Stimulated activated CD4-positive, alpha-beta T cell treated with anti-CD3 and anti-CD28 coated beads, TNF-alpha, amount 100 ng/mL, for 24 hours (primary cell): ENCODE measurements around the gene TMSB10.
"Not testable (repeated sequence)": the region's sequence is repeated elsewhere in the genome, so short reads cannot be mapped to it uniquely, and the experiment has no call there.

Source experiments
- DNase-seq, 3 experiments: peaks; one replicate each; pipeline ENCODE4 v3.0.0-alpha.2; 2020; ENCODE audit warnings: low read depth in 3 of 3

TMSB10 gene

DNA sequence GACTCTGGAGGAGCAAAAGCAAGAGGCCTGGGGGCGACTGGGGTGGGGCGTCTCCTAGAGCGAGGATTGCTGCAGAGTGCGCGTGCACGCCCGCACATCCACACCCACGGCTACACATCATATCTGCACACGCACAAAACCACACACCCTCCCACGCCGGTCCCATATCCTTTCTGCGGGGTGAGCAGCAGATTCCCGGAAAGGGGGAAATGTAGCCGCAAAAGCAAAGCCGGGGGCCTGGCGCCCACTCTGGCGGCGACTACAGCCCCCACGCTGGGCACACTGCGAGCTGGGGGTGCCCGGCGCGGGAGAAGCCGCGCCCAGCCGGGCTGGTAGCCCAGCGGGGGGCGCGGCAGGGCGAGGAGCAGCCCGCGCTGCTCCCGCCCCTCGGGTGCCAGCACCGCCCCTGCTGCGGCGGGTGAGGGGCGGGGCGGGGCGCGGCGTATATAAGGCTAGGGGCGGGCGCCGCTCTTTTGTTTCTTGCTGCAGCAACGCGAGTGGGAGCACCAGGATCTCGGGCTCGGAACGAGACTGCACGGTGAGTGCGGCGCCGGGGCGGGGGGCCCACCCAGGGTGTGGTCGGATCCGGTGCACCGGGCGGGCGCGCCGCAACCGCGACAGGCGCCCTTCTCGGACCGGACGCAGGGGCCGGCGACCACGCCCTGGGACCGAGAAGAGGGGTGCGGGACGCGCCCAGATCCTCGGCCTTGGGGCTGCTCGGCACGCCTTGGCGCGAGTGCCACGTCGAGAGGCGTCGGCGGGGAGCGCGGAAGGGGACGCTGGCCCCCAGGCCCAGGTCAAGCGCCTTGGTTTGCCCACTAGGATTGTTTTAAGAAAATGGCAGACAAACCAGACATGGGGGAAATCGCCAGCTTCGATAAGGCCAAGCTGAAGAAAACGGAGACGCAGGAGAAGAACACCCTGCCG lies at the start of gene TMSB10:
Gene TMSB10, plus strand, starts transcription at position 476 of the 927 bp plus-strand sequence.
- DNase-seq, result peak; percentile 74 to 82 (median 76)

DNA sequence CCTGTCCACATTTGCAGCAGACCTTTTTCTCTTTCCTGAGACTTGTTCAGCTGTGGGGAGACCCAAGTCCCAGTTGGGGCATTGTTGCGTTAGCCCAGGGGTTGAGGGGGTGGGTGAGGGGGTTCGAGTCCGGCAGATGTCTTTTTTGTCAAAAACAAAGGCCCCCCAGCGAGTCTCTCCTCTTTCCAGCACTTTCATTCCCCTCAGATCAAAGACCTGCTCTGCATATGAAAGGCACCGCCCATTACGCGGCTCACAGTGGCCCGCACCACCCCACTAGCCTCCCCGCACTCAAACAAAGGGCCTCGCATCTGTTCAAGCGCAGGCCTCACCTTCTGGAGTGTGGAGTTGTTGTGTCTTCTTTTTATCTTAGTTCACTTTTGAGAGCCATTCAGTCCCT lies 49.7 kb upstream of the TMSB10 start:
- DNase-seq, result no peak

DNA sequence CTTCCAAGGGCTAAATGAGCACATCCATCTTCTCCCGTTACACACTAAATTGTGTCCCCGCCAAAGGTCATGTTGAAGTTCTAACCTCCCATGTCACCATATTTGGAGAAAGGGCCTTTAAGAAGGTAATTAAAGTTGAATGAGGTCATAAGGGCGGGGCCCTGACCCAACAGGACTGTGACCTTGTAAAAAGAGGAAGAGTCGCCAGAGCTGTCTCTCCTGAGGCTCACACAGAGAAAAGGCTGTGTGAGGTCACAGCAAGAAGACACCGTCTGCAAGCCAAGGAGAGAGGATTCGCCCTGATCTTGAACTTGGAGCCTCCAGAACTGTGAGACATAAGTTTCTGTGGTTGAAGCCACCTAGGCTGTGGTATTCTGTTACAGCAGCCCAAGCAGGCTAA lies 48.7 kb upstream of the TMSB10 start:
- DNase-seq, result no peak

DNA sequence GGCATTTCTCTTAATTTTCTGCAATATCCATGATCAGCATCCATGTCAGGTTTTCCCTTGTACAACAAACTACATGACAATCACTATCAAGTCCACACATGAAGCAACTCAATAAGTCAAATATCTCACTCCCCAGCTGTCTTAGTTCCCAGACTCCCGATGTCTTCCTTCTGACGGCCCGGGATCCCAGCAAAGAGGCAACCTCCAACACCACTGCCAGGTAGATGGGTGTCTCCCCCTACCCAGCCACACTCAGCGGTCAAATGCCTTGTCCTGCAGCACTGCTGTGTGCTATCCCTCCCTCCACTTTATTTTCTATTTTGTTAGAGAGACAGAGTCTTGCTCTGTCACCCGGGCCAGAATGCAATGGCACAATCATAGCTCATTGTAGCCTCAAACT lies 47.9 kb upstream of the TMSB10 start:
- no peak for DNase-seq

DNA sequence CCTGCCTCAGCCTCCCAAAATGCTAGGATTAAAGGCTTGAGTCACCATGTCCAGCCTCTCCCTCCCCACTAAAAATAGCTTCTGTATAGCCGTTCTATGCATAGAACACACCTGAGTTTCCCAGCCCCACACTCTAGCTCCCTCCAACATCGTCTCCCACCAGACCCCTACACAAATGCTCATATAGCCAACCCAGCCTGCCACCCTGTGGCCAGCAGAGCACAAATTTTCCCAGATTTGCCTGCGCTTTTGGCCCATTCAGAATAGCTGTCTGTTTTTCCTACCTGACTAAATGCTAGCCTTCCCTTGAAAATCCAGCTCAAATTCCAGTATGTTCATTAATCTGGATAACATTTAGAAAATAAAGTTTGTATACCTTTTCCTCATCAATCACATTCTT lies 47.3 kb upstream of the TMSB10 start:
- no peak for DNase-seq

DNA sequence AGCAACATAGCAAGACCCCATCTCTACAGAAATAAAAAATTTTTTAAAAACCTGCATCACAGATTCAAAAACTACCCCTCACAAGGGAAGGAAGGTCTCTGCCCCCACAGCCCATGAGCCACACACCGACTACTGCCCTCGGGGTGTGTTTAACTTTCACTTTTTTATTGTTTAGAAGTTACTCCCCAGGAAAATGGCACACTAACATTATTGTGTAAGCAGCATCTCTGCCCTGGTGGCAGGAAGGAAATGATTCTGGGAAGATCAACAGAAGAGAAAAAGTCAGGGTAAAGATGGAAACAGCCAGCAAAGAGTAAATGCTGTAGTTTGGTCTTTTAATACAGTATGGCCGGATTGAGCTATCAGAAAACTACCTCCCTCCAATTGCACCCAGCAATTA lies 46.5 kb upstream of the TMSB10 start:
- no peak for DNase-seq

DNA sequence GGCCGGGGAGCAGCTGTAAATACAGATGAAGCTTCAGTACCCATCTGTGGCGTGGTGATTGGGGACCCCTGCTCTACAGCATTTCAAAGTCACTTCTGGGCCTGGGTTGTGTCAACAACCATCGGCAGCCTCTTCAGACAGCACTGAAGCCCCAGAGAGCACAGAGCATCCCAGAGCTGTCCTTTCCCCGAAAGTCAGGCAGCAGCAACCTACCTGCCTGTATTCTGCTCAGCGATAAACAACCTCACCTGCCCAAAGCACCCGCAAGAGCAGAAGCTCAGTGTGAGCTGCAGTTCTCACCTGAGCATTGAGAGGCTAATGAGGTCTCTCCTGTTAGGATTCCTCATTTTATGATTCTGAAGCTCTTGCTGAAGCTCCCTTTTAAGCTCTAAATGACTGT lies 43.9 kb upstream of the TMSB10 start:
- no peak for DNase-seq

DNA sequence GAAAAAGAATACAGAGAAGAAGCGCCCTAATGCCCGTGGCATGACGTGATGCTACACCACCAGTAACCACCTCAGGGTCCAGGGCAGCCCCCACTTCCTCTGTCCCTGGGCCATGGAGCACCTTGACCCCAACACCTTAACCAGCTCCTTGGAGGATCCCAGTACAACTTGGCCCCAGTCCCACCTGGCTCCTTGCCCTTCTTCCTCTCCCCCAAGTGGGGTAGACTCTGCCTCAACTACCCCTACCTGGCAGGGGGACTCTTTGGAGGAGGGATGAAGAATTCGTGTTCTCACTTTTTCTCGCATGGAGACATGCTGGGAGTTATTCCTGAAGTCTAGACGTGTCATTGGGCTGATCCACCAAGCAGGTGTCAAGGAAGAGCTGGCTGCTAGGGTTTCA lies 43.5 kb upstream of the TMSB10 start:
- DNase-seq, result no peak

DNA sequence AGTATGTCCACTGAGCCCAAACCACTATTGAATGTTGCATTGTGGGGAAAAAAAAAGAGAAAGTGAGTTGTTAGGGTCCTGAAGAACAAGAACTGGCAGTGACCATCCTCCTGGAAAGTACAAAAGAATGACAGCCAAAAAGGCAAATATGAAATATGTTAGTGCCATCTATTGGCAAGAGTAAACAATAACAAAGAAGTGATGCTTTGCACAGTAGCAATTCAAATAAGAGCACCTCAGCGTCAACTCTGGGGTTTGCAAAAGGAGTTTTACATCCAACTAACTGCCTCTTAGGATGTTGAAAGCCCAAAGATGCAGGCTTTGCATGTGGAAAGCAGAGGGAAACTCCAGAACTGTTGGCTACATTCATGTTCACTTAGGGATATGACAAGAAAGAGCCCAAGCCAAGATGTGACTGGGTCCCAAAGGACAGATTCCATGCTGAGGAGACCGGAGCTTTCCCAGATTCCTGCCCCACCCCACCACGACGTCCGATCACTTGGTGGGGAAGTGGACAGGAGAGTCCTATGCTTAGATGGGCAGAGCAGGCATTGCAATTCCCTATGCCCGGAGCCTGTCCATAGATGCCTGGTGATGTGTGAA lies 40.2 kb upstream of the TMSB10 start:
- DNase-seq, result no peak

DNA sequence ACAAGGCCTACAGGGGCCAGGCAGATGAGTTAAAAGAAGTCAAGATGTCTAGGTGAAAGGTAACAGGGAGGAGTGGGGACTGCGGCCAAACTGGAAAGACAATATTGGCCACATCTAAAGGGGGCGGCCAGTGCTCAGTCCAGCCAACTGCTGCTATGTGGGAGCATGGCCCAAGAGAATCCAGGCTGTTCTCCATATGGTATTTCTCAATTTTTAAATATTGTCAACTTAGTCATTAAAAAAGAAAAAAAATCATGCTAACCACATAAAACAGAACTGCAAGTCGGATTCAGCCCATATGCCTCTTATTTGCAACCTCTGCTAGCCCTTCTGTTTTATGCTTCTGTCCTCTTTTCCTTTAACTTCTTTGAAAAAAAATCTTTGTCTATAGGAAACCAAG lies 39.3 kb upstream of the TMSB10 start:
- no peak for DNase-seq

DNA sequence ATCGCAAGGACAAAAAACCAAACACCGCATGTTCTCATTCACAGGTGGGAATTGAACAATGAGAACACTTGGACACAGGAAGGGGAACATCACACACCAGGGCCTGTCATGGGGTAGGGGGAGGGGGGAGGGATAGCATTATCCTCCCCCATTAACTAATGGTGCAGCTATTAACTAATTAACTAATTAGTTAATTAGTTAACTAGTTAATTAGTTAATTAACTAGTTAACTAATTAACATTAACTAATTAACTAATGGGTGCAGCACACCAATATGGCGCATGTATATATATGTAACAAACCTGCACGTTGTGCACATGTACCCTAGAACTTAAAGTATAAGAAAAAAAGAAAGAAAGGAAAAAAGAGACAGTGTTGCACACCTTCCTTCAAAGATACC lies 37.1 kb upstream of the TMSB10 start:
- DNase-seq, result not testable (repeated sequence)

DNA sequence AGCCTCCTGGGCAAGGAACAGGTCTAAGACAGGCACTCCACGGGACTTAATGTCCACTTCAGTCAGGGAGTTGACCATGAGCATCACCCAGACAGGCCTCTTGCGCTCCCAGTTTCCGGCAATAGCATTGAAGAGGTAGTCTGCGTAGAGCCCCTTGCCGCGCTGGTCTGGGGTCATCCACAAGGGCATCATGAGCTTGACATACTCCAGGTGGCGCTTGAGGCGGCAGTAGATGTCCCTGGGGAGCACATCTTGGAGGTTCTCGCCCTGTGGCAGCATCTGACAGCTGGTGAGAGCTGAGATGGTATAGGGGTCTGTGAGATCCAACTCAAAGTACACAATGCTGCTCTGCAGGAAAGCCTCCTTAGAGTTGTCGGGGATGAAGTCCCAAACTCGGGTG lies 35.1 kb upstream of the TMSB10 start:
- DNase-seq, result no peak

DNA sequence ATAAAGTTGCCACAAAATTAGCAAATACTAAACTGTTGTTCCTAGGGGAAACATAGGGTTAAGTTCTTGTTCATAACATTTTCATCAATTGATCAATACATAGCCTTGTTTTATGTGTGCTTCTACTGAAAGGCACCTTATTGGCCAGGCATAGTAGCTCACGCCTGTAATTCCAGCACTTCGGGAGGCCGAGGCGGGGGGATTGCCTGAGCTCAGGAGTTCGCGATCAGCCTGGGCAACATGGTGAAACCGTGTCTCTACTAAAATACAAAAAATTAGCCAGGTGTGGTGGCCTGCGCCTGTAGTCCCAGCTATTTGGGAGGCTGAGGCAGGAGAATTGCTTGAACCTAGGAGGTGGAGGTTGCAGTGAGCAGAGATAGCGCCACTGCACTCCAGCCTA lies 32.8 kb upstream of the TMSB10 start:
- not testable (repeated sequence) for DNase-seq

DNA sequence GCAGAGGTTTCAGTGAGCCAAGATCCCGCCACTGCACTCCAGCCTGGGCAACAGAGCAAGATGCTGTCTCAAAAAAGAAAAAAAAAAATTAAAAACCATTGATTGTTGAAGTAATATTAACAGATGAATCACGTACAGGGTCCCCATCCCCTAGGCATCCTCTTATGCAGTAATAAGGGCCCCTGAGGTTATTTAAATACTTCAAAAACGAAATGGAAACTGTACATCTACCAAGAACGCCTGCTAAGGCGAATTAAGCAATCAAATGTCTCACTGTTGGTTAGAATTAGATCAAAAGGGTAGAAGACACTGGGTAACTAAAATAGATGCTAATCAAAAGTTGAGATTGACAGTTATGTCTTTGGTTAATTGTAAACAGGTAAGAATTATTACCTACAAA lies 32.1 kb upstream of the TMSB10 start:
- no peak for DNase-seq

DNA sequence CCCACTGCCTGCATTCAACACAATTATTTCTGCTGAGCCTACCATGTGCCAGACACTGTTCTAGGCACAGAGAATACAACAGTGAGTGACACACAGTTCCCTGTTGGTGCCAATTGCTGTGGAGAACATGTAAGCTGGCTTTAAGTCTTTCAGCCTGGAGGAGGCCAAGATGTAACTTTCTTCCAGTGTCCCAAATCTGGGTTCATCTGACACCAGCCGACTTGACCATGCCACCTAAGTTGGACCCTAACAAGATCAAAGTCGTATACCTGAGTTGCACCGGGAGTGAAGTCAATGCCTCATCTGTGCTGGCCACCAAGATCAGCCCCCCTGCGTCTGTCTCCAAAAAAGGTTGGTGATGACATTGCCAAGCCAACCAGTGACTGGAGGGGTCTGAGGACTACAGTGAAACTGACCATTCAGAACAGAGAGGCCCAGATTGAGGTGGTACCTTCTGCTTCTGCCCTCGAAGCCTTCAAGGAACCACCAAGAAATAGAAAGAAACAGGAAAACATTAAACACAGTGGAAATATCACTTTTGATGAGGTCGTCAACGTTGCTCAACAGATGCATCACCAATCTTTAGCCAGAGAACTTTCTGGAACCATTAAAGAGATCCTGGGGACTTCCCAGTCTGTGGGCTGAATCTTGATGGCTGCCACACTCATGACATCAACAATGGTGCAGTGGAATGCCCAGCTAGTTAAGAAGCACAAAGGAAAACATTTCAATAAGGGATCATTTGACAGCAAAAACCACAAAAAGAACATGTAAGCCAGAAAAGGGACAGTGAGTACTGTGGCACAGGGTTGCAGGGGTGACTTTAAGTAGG lies 30.9 kb upstream of the TMSB10 start:
- DNase-seq, result no peak

DNA sequence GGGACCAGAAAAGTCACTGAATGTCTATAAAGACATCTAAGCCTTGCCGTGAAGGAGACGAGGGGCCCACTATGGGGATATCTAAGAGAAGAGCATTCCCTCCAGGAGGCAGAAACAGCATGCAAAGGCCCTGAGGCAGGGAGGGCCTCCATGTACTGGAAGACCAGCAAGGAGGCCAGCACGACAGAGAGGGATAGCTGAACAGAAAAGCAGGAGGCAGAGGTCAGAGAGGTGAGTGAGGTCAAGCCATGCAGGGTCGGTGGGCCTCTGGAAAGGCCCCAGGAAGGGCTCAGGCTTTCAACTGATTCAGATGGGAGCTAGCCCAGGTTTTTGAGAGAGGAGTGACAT lies 30.3 kb upstream of the TMSB10 start:
- no peak for DNase-seq

DNA sequence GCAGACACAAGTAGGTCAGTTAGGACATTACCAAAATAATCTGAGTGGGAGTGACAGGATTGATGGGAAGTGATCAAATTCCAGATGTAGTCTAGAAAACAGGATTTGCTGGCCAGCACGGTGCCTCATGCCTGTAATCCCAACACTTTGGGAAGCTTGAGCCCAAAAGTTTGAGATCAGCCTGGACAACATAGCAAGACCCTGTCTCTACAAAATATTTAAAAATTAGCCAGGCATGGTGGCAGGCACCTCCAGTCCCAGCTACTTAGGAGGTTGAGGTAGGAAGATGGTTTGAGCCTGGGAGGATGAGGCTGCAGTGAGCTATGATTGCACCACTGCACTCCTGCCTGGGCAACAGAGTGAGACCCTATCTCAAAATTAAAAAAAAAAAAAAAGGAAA lies 29.8 kb upstream of the TMSB10 start:
- not testable (repeated sequence) for DNase-seq

DNA sequence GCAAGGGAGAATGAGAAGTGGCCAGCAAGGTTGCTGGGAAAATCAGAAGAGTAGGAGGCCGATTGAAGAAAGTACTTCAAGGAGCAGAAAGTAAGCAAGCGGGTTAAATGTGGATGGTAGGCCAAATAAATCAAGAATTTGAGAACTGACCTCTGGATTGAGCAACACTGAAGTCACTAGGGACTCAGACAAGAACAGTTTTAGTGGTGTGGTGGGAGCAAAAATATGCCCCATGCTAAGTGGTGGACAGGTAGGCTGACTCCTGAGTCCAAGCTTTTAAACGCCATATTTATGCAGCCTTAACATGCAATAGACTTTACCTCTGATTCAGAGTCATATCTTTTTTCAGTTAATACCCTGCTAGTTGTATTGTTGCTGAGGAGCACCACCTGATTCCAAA lies 29.1 kb upstream of the TMSB10 start:
- no peak for DNase-seq

DNA sequence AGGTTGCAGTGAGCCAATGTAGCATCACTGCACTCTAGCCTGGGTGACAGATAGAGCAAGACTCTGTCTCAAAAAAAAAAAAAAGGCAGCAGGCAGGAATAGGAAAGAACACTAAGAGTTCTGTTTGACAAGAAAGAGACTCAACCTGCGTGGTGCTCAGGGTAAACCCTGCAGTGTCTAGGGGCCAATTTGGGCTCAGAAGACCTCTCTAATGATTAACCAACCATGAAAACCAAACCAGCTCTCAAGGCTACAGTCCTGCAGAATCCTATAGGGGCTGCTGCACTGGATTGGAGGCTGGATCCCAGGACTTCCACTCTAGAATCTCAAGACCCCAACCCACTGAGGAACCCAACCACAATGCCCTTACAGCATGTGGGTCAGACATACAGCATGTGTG lies 27.0 kb upstream of the TMSB10 start:
- DNase-seq, result no peak

DNA sequence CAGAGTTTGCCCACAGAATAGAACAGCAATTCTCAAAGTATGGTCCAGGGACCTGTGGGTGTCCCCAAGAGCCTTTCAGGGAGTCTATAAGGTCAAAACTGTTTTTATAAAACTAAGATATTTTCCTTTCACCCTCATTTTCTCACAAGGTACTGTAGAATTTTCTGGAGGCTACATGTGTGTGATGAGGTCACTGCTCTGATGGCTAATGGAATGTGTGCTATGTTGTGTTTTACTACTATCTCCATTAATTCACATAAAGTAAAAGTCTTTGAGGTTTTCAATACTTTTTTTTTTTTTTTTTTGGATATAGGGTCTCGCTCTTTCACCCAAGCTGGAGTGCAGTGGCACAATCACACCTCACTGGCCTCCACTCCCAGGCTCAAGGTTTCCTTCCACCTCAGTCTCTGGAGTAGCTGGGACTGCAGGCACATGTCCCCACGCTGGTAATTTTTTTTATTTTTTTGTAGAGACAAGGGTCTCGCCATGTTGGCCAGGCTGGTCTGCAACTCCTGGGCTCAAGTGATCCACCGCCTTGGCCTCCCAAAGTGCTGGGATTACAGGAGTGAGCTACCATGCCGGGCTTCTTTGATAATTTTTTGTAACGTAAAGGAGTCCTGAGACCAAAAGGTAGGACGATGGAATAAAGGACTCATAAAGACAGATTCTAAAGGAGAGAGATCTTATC lies 26.4 kb upstream of the TMSB10 start:
- DNase-seq, result no peak

DNA sequence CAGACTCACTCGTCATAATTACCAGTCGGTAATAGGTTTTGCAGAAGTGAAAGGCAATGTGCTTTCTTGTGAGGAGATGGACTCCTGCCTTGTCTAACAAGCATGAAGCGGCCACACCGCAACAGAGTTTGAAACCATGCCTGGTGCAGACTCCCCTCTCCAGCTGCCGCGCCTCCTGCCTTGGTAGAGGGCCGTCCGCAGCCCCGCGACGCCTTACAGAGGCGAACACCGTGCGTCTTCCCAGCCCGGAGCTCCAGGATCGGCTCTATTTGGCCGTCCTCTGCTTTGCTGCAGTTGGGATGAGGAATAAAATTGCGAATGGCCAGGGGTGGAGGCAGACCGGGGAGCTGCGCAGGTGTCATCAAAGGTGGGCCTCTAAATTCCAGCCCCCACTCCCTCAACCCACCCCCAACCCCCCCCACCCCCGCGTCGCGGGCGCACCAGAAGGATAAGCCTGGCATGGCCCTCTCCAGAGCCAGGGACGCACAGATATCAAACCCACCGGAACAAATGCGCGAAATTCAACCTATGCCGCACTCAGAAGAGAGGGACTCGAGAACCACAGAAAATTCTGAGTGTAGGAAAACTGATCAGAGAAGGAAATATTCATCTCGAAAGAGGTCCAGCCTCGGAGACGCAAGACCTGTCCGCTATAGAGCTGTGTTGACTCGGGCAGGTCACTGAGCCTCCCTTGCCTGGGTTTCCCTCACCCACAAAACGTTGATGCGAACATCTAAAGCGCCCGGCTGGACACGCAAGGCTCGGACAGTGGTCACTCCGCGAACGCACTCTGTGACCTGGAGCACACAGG lies 25.7 kb upstream of the TMSB10 start:
- peak in 1 of 3 experiments; percentile 45 for DNase-seq
